WERI-Rb-1 (cell line): ENCODE measurements around the gene IZUMO4.

Experiments
- DNase-seq: peaks from one replicate; pipeline ENCODE4 v3.0.0-alpha.2; 2020
- H3K27ac ChIP-seq: fragments of 250-450 bp; sonication (Bioruptor Pico); 2 replicates; pipeline ENCODE4 v1.5.1; 2020; ENCODE audit warnings: mild to moderate bottlenecking, moderate library complexity
- H3K27me3 ChIP-seq: fragments of 250-450 bp; sonication (Bioruptor Pico); 2 replicates; pipeline ENCODE4 v1.5.1; 2021; ENCODE audit warnings: mild to moderate bottlenecking, low read depth, moderate library complexity; ENCODE audit not compliant: insufficient read depth, severe bottlenecking
- H3K36me3 ChIP-seq: fragments of 250-450 bp; sonication (Bioruptor Pico); 2 replicates; pipeline ENCODE4 v1.5.1; 2020; ENCODE audit warnings: mild to moderate bottlenecking, moderate library complexity
- H3K4me3 ChIP-seq: 2 replicates; pipeline ENCODE4 v1.5.1; 2011; ENCODE audit warnings: low read depth, mild to moderate bottlenecking, control low read depth, low read length
- H3K9me3 ChIP-seq: fragments of 250-450 bp; sonication (Bioruptor Pico); 2 replicates; pipeline ENCODE4 v1.5.1; 2021; ENCODE audit warnings: mild to moderate bottlenecking, moderate library complexity; ENCODE audit not compliant: severe bottlenecking
- TF ChIP-seq, protein P1 (sequence below): IDR thresholded peaks from 2 replicates; pipeline ENCODE4 v1.5.1; 2011; ENCODE audit warnings: low read depth, mild to moderate bottlenecking, control low read depth, inconsistent platforms, low read length

Gene IZUMO4

DNA sequence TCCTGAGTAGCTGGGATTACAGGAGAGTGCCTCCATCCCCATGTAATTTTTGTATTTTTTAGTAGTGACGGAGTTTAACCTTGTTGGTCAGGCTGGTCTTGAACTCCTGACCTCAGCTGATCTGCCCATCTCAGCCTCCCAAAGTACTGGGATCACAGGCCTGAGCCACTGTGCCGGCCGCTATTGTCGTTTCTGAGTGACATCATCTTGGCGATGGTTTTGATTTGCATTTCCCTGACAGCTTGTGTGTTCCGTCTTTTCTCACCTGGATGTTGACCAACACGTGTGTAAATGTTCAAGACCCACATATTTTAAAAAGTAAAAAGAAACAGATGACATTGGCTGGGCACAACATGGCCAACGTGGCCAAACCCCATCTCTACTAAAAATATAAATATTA lies 32.9 kb upstream of the IZUMO4 start:
- H3K4me3 ChIP-seq = no peak overlapping the region
- no peaks in the 10 kb centered on the region for H3K36me3 ChIP-seq
- H3K27me3 ChIP-seq = no peaks in the 10 kb centered on the region
- DNase-seq = no peak
- H3K27ac ChIP-seq = no peak overlapping the region
- H3K9me3 ChIP-seq = no peaks in the 10 kb centered on the region
- TF ChIP-seq, protein P1, sequence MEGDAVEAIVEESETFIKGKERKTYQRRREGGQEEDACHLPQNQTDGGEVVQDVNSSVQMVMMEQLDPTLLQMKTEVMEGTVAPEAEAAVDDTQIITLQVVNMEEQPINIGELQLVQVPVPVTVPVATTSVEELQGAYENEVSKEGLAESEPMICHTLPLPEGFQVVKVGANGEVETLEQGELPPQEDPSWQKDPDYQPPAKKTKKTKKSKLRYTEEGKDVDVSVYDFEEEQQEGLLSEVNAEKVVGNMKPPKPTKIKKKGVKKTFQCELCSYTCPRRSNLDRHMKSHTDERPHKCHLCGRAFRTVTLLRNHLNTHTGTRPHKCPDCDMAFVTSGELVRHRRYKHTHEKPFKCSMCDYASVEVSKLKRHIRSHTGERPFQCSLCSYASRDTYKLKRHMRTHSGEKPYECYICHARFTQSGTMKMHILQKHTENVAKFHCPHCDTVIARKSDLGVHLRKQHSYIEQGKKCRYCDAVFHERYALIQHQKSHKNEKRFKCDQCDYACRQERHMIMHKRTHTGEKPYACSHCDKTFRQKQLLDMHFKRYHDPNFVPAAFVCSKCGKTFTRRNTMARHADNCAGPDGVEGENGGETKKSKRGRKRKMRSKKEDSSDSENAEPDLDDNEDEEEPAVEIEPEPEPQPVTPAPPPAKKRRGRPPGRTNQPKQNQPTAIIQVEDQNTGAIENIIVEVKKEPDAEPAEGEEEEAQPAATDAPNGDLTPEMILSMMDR = no peak

DNA sequence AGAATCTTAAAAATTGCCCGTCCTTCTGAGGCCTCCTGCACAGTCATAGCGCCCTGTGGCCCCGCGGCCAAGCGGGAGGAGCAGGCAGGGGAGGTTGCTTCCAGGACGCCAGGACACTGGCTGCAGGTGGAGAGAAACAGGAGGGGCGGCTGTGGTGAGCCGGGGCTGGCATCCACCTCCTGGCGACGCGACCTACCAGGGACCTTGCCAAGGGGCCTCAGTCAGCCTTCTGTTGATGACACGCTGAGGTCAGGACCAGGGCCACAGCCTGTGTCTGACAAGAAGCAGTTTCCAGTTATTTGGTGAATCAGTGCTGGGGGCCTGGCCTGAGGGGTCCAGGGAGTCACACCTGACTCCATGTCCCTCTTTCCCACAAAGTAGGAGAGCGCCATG lies 32.3 kb upstream of the IZUMO4 start:
- TF ChIP-seq, protein P1 = no peak
- H3K27ac ChIP-seq = peak overlapping the region; percentile 53
- H3K9me3 ChIP-seq = no peaks in the 10 kb centered on the region

DNA sequence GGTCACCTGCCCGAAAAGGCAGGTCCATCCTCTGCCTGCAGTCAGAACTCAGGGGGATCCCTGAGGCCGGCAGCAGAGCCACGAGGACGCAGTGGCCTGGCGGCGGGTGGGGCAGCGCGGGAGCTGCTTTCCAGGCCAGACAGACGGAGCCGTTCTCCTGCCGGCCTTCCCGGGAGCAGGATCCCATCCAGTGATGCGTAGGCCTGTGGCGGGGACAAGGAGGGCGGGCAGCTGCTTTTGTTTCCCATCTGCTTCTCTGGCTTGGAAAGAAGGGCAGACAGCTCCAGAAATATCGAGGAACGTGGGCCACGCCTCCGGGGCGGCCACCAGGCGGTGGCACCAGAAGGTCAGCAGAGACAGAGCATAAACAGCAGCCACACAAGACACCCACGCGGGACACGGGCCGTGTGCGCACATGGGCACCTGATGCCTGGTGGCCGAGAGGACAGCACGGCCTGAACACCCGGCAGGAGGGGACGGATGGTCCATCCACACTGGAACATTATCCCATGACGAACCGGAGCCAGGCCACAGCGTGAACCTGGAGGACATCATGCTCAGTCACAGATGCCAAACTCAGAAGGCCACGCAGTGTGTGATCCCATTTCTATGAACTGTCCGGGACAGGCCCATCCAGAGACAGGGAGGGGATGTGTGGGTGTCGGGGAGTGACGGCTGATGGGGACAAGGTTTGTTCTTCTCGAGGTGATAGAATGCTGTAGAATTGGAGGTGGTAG lies 31.8 kb upstream of the IZUMO4 start:
- peak; percentile 42 for DNase-seq
- no peaks in the 10 kb centered on the region for H3K9me3 ChIP-seq
- H3K27ac ChIP-seq = peak overlapping the region; percentile 53

More for the DNA sequence above, 32.3 kb upstream of the IZUMO4 start:
- H3K36me3 ChIP-seq = no peaks in the 10 kb centered on the region
- DNase-seq = no peak
- H3K27me3 ChIP-seq = no peaks in the 10 kb centered on the region
- H3K4me3 ChIP-seq = no peak overlapping the region

DNA sequence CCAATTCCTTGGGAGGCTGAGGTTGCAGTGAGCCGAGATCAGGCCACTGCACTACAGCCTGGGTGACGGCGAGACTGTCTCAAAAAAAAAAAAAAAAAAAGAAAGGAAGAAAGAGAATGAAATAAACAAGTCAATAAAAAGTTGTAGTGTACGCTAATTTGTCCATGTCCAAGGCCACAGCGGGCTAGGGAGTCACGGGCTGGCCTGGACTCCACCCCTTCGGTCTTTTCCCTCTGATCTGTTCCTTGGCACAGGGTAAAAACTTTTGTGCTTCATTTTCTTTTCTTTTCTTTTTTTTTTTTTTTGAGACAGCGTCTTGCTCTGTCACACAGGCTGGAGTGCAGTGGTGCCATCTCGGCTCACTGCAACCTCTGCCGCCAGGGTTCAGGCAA lies 26.3 kb upstream of the IZUMO4 start:
- Histone ChIP-seq H3K27ac (no peak overlapping the region), H3K9me3 (no peaks in the 10 kb centered on the region), H3K4me3 (no peak overlapping the region), H3K36me3 (peaks cover 26% of the 10 kb centered on the region), H3K27me3 (no peaks in the 10 kb centered on the region)
- TF ChIP-seq, protein P1 = no peak
- DNase-seq = no peak

More for the DNA sequence above, 31.8 kb upstream of the IZUMO4 start:
- Histone ChIP-seq H3K4me3 (no peak overlapping the region), H3K36me3 (no peaks in the 10 kb centered on the region), H3K27me3 (no peaks in the 10 kb centered on the region)
- TF ChIP-seq, protein P1 = 0 out of 2 replicates have a peak, but pooled peaks have one; percentile 10

DNA sequence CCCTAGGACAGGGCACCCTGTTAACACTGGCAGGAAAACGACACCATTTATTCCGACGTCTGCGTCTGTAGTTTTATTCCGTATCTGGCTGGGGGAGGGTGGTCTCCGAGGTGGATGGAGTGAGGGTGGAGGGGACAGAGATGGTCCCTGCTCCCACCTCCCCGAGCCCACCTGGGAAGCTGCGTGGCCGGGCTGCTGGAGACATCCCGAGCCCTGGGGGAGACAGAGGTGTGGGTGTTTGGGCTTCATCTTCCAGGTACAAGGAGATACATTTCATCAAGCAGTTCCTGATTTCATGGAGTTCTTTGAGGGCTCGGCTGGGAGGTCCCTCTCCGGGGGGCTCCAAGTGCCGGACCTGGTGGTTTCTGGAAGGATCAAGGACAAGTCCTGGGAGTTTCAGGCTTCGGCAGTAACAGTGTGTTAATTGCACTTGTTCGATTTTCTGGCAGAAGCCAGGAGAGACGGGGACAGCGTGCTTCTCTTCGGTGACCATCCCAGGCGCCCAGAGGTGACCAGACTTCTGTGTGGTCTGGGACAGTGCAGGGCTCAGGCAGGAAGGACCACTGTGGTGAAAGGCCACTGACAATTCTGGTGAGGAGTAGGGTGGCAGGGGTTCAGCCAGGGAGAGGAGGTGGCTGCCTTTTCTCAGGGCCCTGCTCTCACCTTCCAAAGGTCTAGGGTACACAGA lies 25.6 kb upstream of the IZUMO4 start:
- no peak for DNase-seq
- no peak overlapping the region for H3K27ac ChIP-seq
- no peaks in the 10 kb centered on the region for H3K27me3 ChIP-seq
- no peaks in the 10 kb centered on the region for H3K9me3 ChIP-seq
- no peak overlapping the region for H3K4me3 ChIP-seq
- peaks cover 30% of the 10 kb centered on the region for H3K36me3 ChIP-seq
- TF ChIP-seq, protein P1 = no peak
